ENCODE results near the gene SYCP2L.

GRCh38 chr6:11012976-11013720, 126.3 kb downstream of the SYCP2L start:
- TF ChIP-seq, protein P1, sequence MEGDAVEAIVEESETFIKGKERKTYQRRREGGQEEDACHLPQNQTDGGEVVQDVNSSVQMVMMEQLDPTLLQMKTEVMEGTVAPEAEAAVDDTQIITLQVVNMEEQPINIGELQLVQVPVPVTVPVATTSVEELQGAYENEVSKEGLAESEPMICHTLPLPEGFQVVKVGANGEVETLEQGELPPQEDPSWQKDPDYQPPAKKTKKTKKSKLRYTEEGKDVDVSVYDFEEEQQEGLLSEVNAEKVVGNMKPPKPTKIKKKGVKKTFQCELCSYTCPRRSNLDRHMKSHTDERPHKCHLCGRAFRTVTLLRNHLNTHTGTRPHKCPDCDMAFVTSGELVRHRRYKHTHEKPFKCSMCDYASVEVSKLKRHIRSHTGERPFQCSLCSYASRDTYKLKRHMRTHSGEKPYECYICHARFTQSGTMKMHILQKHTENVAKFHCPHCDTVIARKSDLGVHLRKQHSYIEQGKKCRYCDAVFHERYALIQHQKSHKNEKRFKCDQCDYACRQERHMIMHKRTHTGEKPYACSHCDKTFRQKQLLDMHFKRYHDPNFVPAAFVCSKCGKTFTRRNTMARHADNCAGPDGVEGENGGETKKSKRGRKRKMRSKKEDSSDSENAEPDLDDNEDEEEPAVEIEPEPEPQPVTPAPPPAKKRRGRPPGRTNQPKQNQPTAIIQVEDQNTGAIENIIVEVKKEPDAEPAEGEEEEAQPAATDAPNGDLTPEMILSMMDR (IDR thresholded peaks at IDR 0.05): no peak
- TF ChIP-seq JUND (IDR thresholded peaks at IDR 0.05) (no peak), FOXJ3 (CRISPR knock-in tag; IDR thresholded peaks at IDR 0.05) (no peak), IRF3 (IDR thresholded peaks at IDR 0.05; ENCODE audit: low read depth, low read length) (no peak), RXRA (IDR thresholded peaks at IDR 0.05; ENCODE audit: borderline replicate concordance, low read depth) (no peak), MXI1 (IDR thresholded peaks at IDR 0.05; ENCODE audit: low read depth, low read length) (no peak), RFX5 (IDR thresholded peaks at IDR 0.05; ENCODE audit: low read length) (no peak), EZH2phosphoT487 (IDR thresholded peaks at IDR 0.05; ENCODE audit: borderline replicate concordance, low read depth) (no peak), POLR2AphosphoS5 (IDR thresholded peaks at IDR 0.05; ENCODE audit: low read depth, low read length) (no peak), MAX (IDR thresholded peaks at IDR 0.05; ENCODE audit: low read depth) (no peak), GATA2 (CRISPR knock-in tag; IDR thresholded peaks at IDR 0.05) (no peak), RCOR1 (IDR thresholded peaks at IDR 0.05; ENCODE audit: low read length) (no peak)
- TF ChIP-seq, protein P2, sequence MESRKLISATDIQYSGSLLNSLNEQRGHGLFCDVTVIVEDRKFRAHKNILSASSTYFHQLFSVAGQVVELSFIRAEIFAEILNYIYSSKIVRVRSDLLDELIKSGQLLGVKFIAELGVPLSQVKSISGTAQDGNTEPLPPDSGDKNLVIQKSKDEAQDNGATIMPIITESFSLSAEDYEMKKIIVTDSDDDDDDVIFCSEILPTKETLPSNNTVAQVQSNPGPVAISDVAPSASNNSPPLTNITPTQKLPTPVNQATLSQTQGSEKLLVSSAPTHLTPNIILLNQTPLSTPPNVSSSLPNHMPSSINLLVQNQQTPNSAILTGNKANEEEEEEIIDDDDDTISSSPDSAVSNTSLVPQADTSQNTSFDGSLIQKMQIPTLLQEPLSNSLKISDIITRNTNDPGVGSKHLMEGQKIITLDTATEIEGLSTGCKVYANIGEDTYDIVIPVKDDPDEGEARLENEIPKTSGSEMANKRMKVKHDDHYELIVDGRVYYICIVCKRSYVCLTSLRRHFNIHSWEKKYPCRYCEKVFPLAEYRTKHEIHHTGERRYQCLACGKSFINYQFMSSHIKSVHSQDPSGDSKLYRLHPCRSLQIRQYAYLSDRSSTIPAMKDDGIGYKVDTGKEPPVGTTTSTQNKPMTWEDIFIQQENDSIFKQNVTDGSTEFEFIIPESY (IDR thresholded peaks at IDR 0.05; ENCODE audit: borderline replicate concordance, low read depth): no peak
- TF ChIP-seq, protein P3, sequence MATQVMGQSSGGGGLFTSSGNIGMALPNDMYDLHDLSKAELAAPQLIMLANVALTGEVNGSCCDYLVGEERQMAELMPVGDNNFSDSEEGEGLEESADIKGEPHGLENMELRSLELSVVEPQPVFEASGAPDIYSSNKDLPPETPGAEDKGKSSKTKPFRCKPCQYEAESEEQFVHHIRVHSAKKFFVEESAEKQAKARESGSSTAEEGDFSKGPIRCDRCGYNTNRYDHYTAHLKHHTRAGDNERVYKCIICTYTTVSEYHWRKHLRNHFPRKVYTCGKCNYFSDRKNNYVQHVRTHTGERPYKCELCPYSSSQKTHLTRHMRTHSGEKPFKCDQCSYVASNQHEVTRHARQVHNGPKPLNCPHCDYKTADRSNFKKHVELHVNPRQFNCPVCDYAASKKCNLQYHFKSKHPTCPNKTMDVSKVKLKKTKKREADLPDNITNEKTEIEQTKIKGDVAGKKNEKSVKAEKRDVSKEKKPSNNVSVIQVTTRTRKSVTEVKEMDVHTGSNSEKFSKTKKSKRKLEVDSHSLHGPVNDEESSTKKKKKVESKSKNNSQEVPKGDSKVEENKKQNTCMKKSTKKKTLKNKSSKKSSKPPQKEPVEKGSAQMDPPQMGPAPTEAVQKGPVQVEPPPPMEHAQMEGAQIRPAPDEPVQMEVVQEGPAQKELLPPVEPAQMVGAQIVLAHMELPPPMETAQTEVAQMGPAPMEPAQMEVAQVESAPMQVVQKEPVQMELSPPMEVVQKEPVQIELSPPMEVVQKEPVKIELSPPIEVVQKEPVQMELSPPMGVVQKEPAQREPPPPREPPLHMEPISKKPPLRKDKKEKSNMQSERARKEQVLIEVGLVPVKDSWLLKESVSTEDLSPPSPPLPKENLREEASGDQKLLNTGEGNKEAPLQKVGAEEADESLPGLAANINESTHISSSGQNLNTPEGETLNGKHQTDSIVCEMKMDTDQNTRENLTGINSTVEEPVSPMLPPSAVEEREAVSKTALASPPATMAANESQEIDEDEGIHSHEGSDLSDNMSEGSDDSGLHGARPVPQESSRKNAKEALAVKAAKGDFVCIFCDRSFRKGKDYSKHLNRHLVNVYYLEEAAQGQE (IDR thresholded peaks at IDR 0.05; ENCODE audit: low read depth, low read length): no peak

Data from SK-N-SH (cell line).